Putamen (tissue), 1 donor: ENCODE results near the gene CYP24A1.

Experiments
- DNase-seq: peaks from one replicate; pipeline ENCODE4 v3.0.0-alpha.2; 2016; ENCODE audit warnings: low spot score

CYP24A1 gene

DNA sequence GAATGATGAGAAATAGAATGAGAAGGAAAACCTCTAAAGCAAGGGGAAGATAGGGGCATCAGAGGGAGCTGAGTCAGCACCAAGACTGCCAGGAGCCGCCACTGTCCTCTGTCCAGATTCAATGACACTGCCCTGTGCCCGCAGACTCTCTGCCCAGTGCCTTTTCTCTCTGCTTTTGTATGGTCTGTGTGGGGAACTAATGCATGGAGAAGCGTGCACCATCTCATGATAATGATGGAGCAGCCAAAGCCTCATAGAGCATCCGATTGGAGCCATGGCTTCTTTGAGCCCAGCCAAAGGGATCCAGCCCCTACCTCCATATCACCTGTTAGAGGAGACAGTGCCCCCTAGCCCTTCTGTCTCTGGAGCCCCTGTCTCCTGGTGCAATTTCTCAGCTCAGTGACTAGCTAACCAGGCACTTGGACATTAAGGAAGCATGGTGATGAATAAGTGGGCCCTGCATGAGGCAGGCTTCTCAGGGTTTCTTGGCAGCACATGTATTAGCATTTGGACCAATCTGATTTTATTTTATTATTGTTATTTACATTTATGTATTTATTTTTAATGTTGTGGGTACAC is 27.6 kb upstream of the CYP24A1 start:
- no peak for DNase-seq

DNA sequence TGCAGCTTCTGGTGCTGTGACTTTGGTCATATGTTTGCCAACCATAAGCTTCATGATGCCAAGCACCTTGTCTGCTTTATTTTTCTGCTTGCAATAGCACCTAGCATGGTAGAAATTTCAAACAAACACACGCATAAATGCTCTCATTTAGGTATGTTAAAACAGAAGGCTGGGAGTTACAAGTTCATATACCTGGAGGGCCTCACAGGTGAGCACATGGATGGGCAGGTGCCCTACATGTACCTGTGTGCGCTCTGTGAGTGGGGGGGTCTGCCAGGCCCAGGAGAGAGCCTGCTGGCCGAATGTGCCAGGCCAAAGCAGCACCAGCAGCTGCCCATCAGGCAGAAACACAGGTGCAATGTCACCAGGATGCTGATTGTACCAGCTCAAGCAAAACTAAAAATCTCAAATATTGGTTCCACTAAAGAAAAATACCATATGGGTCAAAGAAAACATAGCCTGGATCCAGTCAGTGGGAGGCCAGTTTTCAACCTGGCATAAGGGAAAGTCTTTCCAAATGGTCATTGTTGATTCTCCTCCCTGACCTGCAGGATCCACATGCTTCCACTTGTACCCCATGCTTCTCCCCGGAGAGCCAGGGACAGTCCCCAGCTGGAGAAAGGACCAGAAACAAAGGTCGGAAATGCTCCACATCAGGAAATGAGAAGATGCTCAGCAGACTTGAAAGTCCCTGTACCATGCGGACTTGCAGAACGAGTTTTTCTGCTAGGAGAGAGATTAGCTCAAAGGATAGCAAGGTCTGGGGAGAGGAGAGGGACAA is 26.9 kb upstream of the CYP24A1 start:
- no peak for DNase-seq

DNA sequence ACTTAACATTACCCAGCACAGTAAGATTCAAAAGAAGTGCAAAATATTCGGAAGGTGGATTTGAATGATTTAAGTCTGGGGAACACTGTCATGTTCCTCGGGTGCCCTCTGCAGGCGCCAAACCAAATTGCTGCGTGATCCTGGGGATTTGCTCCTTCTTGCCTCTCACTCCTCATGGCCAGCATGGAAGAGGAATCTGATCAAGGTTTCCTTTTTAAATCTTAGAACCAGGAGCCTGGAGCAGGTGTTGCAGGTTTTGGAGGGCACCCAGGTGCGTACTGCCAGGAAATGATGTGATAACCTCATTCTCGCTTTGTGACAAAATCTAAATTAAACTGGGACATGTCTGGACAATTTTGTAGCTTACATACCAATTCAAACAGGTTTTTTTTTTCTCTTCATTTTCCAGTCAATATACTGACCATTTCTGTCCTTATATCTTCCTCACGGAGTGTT is 26.0 kb upstream of the CYP24A1 start:
- peak; percentile 64 for DNase-seq

DNA sequence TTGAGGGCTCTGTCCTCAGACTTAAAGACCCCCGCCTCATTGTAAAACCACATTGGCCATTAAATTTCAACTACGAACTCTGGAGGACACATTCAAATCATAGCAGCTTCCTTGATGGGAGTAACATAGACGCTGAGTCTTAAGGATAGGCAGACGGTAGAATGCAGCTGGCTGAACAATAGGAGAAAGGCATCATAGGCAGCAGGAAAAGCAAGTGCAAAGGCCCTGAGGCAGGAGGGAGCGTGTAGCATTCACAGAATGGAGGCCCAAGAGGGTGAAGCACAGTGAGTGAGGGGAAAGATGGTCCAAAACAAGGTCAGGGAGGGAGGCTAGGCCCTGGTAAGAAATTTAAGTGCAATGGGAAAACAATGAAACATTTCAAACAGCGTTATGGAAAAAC is 25.5 kb upstream of the CYP24A1 start:
- no peak for DNase-seq

DNA sequence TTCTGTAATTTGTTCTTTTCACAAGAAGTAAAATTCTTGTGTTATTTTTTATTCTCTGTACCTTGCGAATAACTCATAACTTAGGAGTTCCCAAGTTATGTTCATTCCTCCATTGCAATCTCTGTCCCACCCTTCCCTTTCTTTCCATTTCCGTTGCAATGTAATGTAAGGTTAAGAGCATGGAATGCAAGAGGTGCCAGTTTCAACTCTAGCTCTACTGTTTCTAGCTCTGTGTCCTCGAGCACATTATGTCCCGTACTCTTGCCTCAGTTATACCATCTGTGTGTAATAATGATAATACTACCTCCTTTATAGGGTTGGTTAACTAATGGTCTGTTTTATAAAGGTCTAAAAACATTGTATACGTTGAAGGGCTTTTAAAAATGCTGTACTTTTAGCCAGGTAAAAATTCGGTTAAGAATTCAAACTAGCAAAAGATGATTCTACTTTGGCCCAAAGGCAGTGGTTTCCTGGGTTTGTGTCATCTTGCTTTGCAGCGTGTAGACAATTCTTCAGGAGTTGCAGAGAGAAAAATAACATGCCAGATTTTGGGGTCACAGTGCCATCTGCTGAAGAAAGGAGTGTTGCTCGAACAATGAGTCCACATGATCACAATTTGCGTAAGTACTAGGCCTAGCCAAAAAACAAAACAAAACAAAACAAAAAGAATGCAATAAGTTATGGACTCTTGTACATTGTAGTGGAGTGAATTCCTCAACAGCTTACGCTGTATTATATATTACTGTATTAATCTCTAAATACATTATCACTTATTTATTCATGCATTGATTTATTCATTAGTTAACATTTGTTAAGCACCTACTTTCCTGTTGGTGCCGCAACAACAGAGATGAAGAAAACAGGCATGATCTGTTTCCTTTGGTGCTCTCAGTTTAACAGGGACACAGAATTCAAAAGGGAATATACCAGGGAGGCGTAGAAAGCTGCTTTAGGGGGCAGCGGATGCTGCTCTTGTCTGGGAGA is 24.1 kb upstream of the CYP24A1 start:
- no peak for DNase-seq

DNA sequence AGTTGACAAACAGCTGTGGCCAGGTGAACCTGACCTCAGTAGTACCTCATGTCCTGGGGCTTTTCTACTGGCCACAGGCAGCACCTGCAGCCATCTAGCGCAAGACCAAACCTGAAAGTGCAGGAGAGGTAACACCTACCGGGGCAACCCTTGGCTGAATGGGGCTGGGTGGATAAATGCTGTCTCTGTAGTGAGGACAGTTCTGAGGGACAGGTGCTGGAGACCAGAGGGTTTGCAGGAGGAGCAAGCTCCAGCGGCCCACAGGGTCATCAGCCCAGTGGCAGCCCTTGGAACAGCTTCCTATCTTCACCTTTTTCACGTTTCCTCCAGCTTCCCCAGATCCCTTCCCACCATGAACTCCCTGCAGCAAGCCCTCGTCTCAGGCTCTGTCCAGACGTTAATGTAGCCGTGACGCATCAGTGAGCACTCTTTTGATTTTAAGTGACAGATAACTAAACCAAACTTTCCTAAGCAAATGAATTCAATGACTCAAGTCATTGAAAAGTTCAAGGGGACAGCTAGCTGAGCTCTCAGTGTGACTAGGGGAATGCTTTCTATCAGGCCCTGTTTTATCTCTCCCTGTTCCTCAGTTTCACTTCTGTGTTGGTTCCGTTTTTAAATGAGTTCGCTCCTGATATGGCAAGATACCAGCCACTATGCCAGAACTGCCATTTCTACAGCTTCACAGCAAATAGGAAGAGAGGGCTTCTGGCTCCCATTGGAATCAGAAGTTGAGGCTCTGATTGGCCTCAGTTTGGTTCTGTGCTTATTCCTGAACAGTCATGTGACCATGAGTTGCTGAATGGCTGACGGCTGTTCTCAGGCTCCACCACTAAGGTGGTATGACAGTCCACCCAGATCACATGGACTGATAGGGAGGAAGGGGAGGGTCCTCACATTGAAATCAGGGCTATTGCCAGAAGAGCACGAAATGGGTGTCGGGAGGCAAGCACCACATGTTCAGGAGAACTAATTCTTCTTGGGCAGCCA is 22.0 kb upstream of the CYP24A1 start:
- no peak for DNase-seq

DNA sequence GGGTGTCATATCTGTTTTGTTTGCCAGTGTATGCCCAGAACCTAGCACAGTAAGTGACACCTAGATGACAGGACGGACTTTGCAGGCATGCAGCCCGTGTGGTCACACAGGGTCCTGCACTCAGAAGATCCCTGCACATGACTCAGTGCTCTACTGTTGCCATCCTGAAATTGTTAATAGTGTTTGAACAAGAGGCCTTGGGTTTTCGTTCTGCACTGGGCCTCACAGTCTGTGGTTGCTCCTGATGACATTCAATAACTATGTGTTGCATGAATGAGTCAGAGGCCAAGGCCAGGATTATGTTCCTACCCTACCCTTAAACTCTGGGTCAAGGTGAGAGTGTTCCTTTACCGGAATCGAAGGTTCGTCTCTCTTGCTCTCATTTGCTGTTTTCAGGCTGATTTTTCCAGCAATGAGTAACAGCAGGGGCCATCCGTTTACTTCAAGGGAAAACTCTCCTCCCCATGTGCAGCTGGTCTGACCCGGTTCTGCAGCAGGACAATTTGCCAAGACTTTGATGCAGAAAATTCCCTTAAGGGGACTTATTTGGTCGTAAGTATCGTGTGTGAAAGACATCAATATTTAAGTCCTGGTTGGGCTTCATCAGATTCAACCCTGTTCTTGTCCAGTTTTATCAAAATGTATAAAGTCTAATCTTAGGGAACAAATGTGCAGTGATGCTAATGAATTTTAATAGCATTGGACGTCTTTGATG is 21.1 kb upstream of the CYP24A1 start:
- no peak for DNase-seq

DNA sequence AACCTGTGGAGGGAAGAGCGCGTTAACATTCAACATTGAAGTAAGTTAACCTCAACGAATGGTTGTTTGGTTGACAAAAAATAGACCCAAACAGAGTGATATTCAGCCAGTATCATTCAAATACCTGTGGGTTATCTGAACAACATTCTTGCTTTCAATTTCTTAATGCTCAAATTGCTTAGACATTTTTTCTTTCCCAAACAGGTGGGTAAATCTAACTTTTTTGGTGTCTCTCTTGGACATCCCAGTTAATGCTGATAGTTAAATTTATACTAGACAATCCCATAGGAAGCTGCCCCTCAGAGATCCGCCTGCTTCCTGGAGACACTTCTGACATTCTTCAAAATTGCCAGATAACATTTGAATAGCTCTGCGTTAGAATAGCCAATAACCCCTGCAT is 20.0 kb upstream of the CYP24A1 start:
- DNase-seq = no peak

DNA sequence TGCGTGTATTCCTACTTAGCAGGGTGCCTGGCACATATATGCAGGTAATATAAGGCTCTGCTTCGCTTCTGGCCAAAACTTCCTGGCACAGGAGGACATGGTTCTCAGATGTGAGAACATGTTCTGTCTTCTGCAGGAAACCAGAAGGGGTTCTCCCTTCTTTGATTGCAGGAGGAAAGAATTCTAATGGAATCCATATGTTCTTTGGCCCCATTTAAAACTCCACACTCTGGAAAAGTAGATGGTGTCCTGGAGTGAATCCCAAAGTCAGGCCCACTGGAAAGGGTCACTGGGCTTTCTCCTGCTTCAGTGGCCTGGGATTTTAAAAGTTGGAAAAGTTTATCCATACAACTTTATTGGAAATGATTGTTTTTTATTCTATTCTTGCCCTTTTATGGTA is 16.4 kb upstream of the CYP24A1 start:
- no peak for DNase-seq

DNA sequence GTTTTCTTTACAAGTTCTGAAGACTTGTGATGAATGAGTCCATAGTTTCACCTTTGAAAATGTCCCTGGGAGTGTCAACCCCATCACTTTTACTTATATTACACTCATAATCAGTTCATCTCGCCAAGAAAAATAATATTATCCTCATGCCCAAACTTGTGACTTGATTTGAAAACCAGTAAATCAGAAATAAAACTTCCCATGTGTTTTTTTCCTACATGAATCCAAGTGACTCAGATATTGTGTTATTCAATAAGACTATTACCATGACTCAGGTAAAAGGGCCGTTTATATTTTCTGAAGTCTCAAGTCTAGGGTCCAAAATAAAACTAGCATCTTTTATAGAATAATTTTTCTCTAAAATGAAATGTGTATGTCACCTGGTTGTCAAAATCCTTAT is 15.8 kb upstream of the CYP24A1 start:
- no peak for DNase-seq

DNA sequence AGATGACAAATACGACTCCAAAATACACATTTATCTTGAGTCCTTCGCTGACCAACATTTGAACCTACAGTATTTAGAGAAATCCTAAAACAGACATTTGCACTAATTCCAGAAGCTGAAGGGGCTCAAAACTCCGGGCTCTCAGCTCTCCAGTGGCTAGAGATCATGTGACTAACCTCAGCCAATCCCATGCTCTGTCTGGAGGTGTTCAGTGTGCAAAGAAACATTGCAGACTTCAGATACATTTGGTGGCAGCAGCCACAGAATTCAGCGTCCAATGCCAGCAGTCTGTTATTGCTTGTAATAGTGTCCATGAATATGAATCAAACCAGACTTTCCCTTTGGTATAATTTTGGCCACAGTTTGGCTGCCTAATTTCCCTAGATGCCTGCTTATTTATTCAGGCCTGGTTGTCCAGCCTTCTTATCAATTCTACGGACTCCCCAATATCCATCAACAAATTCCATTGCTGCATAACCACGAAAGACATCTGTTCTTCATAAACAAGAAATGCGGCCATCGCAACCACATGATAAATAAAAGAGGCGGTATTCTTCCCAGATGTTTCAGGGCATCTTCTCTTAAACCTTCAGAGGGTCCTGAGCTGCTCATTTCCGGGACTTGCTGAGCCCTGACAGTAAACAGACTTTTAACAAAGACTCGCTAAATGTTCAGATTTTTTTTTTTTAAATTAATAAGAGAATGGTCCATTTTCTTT is 14.5 kb upstream of the CYP24A1 start:
- DNase-seq = no peak

DNA sequence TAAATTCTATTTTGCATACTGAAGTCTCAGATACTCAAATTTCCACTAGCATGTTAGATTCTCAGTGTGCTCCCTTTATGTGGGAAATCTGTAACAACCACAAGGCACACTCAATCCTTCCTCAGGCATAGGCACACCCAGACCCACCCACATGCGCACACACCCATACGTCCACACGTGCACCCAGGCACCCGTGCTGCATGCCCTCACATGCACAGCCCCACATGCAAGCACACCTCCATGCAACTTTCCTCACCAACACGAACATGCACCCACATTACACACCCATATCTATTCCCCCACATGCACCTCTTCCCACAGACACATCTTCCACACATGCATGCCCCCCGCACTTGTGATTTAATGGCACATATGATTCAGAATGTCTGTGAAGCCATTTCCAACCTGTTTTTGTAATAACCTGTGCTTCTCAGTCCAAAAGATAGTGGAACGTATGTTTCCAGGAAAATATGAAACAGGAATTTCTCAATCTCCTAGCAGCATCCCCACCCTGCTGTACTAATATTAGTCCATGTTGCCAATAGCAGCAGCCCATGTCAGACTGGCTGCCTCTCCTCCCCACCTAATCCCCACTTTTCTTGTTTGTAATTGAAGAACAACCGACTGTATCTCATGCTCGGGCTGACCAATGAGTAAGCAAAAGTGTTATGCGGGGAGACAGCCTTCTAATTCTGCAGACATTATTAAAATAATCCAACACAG is 11.3 kb upstream of the CYP24A1 start:
- DNase-seq = no peak

DNA sequence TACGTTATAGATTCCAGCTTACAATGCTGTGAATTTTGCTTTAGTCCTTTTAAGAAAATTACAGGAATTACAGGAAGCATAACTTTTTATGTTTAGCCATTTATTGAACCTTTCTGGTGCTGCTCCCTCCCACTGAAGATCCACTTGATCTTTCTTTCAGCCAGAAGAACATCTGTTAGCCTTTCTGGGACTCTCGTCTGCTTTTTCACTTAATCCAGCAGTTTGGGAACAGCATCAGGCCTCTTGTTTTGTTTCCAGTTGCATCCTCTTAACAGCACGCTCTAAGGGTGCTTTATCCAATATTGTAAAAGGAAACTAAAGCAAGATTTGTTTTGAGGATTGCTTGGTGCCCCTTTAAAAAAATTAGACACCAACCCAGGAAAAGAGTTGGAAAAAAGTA is 10.3 kb upstream of the CYP24A1 start:
- DNase-seq = no peak

DNA sequence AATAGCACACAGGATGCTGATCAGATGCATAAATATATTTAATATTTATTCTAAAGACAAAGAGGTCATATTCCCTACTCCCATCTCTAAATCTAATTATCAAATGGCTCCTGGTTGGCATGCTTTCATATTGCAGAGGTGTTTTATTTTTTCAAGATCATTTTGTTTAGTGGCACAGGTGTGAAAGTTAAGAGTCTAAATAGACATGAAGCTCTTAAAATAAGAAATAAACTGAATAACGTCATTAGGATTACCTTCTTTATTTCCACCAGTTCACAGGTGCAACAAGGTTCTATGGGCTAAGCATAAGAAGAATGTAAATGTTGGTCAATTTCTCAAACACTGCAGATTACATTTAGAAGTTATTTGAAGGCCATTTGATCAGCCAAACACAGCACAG is 7.1 kb upstream of the CYP24A1 start:
- DNase-seq = no peak

DNA sequence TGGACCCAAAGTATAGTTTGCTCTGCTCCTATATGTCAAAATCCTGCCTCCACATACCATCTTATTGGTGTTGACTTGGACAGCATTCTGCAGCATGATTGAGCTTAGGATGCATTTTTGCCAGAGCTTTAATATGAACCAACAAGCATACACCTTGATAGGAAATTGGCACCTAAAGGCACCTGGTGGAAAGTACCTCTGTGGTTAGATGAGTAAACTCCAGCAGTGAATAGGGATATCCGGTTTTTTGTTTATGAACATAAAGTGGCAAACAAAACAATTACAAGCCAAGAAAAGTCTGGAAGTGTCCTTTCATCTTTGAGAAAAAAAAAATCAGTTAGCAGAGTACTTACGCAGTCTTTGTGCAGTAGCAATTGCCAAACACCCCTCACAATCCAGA is 6.2 kb upstream of the CYP24A1 start:
- DNase-seq = no peak

DNA sequence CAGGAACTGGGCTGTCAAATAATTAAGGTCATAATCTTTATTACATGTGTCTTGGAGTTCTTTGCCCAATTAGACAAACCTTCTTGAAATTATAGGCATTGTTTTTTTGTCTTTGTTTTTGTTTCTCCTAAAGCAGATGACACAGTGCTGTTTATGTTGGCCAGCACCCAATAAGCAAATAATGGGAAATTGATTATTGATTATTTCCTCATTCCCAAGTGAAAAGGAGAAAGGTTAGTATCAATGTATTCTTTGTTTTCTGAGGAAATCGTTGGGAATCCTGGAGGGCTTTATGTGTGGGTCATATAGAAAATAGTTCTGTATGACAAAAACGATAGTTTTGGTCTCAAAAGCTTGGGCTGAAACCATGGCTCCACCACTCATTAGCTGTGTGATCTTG is 4.5 kb upstream of the CYP24A1 start:
- no peak for DNase-seq

DNA sequence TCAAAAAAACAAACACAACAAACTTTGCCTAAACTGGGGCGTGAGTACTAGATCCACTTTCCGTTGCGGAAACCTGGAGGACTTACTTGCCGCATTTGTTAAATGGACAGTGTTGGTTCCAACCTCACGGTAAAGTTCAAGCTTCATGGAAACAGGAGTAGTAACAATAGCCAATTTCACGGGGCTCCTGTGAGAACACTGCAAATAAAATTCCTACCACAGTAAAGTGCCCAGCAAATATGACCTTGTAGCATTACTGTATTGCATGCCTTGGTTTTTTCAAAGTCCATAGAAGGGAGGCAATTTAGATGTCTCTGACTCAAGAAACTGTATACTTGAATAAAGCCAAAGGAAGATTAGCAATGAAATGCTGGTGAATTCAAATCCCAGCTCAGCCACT is 3.6 kb upstream of the CYP24A1 start:
- no peak for DNase-seq

DNA sequence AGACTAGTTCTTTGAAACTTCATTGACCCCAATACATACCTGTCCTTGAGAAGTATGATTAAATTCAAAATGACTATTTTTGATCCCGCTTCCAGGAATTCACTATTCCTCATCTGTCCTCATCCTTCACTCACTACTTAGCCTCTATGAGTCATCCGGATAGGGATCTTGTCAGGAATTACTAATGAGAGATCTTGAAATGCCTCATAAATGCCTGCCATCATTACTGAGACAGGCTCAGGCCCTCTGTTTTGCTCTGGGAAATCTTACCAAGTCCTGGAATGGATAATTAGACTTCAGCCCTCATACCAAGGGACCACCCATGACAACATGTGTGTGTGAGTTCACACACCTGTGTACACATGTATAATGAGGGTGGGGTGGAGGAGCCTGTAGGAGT is 2.8 kb upstream of the CYP24A1 start:
- no peak for DNase-seq

DNA sequence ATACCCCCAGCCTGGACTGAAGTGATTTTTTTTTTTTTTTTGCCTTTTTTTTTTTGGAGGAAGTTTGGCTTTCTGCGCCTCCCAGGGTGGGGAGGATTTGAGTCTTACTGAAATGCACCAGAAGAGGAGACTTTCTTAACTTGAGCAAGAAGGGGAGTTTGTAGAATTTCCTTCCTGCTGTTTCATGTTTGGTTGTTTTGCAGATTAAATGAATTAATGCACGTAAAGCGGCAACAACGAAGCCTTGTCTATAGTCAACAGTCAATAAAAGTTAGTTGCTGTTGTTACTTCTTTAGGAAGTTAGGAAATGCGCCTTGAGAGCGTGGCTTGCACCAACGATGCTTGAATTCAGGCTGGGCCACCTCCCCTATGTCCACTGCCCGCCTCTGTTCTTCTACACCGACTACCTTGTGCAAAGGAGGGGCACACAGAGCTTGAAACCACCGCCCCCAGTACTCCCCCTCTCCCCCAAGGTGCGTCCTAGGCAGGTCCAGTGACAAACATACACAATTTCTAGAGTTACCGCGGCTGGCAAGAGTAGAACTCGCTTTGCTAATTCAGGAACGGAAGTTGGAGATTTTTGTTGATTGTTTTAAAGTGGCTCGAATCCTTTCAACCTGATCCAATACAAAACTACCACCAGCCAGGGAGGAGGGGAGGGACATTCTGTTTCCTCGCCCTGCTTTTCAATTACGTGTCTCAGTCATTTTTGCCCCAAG is 830 bp upstream of the CYP24A1 start:
- DNase-seq = no peak
